GM12878 (cell line): ENCODE results near the gene TTLL11. TPM values are rescaled to one million over a fixed set of nuclear protein-coding genes. Genes with fewer than 3 reads are reported as not detected.

Experiments
- ATAC-seq: fragments of 200-7000 bp; cut with Tn5 transposase; 3 replicates; pipeline ENCODE4 v1.9.1; 2020; ENCODE audit warnings: mild to moderate bottlenecking, moderate library complexity
- BruUV-seq: library from RNA; stranded (reverse); fragments of 400-500 nt; replicated peaks from 2 replicates; lab custom pipeline; 2021; lab: Mats Ljungman, UMichigan
- CTCF ChIA-PET: fragments of 300-600 bp; sonication (Branson Sonifier 250); formaldehyde crosslinking; extraction: SDS; loops from one replicate; lab custom pipeline; 2021; ENCODE audit warnings: inconsistent platforms; lab: Yijun Ruan, JAX
- POLR2A ChIA-PET: fragments of 350-600 bp; formaldehyde crosslinking; extraction: SDS; loops from one replicate; lab custom pipeline; 2021; ENCODE audit warnings: inconsistent platforms; lab: Charles Lee
- RAD21 ChIA-PET: fragments of 300-600 bp; sonication (Branson Sonifier 250); formaldehyde crosslinking; loops from one replicate; lab custom pipeline; 2023; ENCODE audit warnings: antibody characterized with exemption; ENCODE audit not compliant: unreplicated experiment; lab: Charles Lee
- SMC1A ChIA-PET: fragments of 300-600 bp; sonication (Branson Sonifier 250); formaldehyde crosslinking; loops from one replicate; lab custom pipeline; 2023; ENCODE audit not compliant: unreplicated experiment, uncharacterized antibody; lab: Charles Lee
- DNase-seq: peaks from one replicate; pipeline ENCODE4 v3.0.0-alpha.2; 2011; ENCODE audit warnings: low read depth, low spot score
- FAIRE-seq: peaks from 3 replicates; lab custom pipeline; 2011; peaks lifted over from hg19 to GRCh38; lab: Jason Lieb, UNC
- H2AFZ ChIP-seq: 2 replicates; pipeline ENCODE4 v1.6.0; 2011; ENCODE audit warnings: low read depth, low read length, control low read depth; ENCODE audit not compliant: control insufficient read depth
- H3K27ac ChIP-seq: 2 replicates; pipeline ENCODE4 v1.5.1; 2011; ENCODE audit warnings: control low read depth; ENCODE audit not compliant: control insufficient read depth, insufficient read depth
- H3K27me3 ChIP-seq, 2 experiments: replicated peaks in 1 of 2; 2 replicates each; pipeline versions ENCODE4 v1.6.0 to v1.6.1; 2011; ENCODE audit warnings: low read length in 1 of 2; ENCODE audit not compliant: control insufficient read depth in 2 of 2, insufficient read depth in 2 of 2
- H3K36me3 ChIP-seq, 2 experiments: 2 replicates each; pipeline ENCODE4 v1.5.1; 2011; ENCODE audit warnings: low read length in 1 of 2; ENCODE audit not compliant: control insufficient read depth in 2 of 2, insufficient read depth in 2 of 2
- H3K4me1 ChIP-seq: 2 replicates; pipeline ENCODE4 v1.6.1; 2011; ENCODE audit warnings: mild to moderate bottlenecking, low read length, moderate library complexity, mixed read lengths; ENCODE audit not compliant: control insufficient read depth, insufficient read depth
- H3K4me2 ChIP-seq: 2 replicates; pipeline ENCODE4 v1.6.0; 2011; ENCODE audit warnings: control low read depth; ENCODE audit not compliant: control insufficient read depth, insufficient read depth
- H3K4me3 ChIP-seq: fragments of 200-600 bp; sonication (generic); 2 replicates; pipeline ENCODE4 v1.5.1; 2016
- H3K79me2 ChIP-seq: 2 replicates; pipeline ENCODE4 v1.6.0; 2011; ENCODE audit warnings: low read length; ENCODE audit not compliant: control insufficient read depth, insufficient read depth
- H3K9ac ChIP-seq: 2 replicates; pipeline ENCODE4 v1.8.0; 2011; ENCODE audit warnings: low read length, control low read depth, mixed read lengths; ENCODE audit not compliant: control insufficient read depth, insufficient read depth
- H3K9me3 ChIP-seq: replicated peaks from 3 replicates; pipeline ENCODE4 v1.5.1; 2011; ENCODE audit warnings: mild to moderate bottlenecking, low read length; ENCODE audit not compliant: control insufficient read depth, insufficient read depth
- H4K20me1 ChIP-seq: 2 replicates; pipeline ENCODE4 v1.6.0; 2011; ENCODE audit not compliant: control insufficient read depth, insufficient read depth
- CBX5 ChIP-seq: sonication (generic); IDR thresholded peaks from 2 replicates; pipeline ENCODE4 v1.6.1; 2016; ENCODE audit warnings: low read depth, moderate library complexity, mild to moderate bottlenecking, inconsistent platforms
- EP300 ChIP-seq, 2 experiments: fragments of 150-350 bp in 1 of 2; IDR thresholded peaks; 2 replicates each; pipeline ENCODE4 v1.6.1; 2011 to 2012; ENCODE audit warnings: low read depth in 2 of 2, low read length in 2 of 2, borderline replicate concordance in 1 of 2, improper control_type of control experiment in 1 of 2, inconsistent platforms in 1 of 2; ENCODE audit not compliant: control insufficient read depth in 1 of 2
- TCF3 ChIP-seq: IDR thresholded peaks from 2 replicates; pipeline ENCODE4 v1.6.1; 2012; ENCODE audit warnings: low read depth, mild to moderate bottlenecking, low read length, borderline replicate concordance; ENCODE audit not compliant: insufficient read depth
- WGBS: methylation state at CpG from one replicate; pipeline ENCODE4 v1.1.6; 2016; ENCODE audit warnings: low lambda C conversion rate; ENCODE audit not compliant: insufficient replicate concordance, insufficient coverage; ENCODE audit errors: missing lambda C conversion rate; 5-methylcytosine and 5-hydroxymethylcytosine counted together
- in situ Hi-C: fragments of 300-500 bp; cut with MboI; formaldehyde crosslinking; loops from 9 replicates; pipeline ENCODE4 v1.14.3; 2018; ENCODE audit warnings: mixed read lengths
- intact Hi-C: fragments of 100-400 bp; cut with micrococcal nuclease; formaldehyde crosslinking; loops from one replicate; pipeline ENCODE4 v1.14.2; 2022; ENCODE audit not compliant: unreplicated experiment
- polyA plus RNA-seq, 11 experiments: library from polyadenylated mRNA; depleted of rRNA in 4 of 11; unstranded in 6 of 11; stranded (reverse) in 5 of 11; fragments of >200 nt; fragmentation: Nextera tagmentation in 4 of 11; fragmentation: Illumina TruSeq in 1 of 11; extraction: Ambion mirVana in 4 of 11; extraction: Trizol in 1 of 11; gene quantifications; 1 replicate in 1 of 11; 2 replicates in 10 of 11; pipeline versions ENCODE4 v1.2.1 to v1.2.3, GENCODE V29; 2011 to 2016; ENCODE audit warnings: inconsistent platforms in 2 of 11, missing spikeins in 2 of 11, low read depth in 1 of 11
- total RNA-seq, 4 experiments: library from RNA; depleted of rRNA in 3 of 4; stranded (reverse); fragments of >200 nt in 3 of 4; fragmentation: Illumina TruSeq in 1 of 4; extraction: Trizol in 1 of 4; gene quantifications; 2 replicates each; pipeline versions ENCODE4 v1.2.1 to v1.2.3, GENCODE V29; 2013 to 2021
- TF ChIP-seq, protein P1 (sequence below): fragments of 450-650 bp; IDR thresholded peaks from 2 replicates; pipeline ENCODE4 v1.6.1; 2017; ENCODE audit warnings: mild to moderate bottlenecking, moderate library complexity
- TF ChIP-seq, protein P2 (sequence below): IDR thresholded peaks from 2 replicates; pipeline ENCODE4 v1.6.1; 2012; ENCODE audit warnings: low read depth, low read length, improper control_type of control experiment
- TF ChIP-seq, protein P3 (sequence below): IDR thresholded peaks from 2 replicates; pipeline ENCODE4 v1.6.1; 2012; ENCODE audit warnings: improper control_type of control experiment, low read depth, low read length; ENCODE audit not compliant: insufficient replicate concordance
- TF ChIP-seq, protein P4 (sequence below): fragments of 150-350 bp; IDR thresholded peaks from 2 replicates; pipeline ENCODE4 v1.6.1; 2016; ENCODE audit warnings: low read depth, low read length
- TF ChIP-seq, protein P5 (sequence below): IDR thresholded peaks from 2 replicates; pipeline ENCODE4 v1.6.1; 2011; ENCODE audit warnings: borderline replicate concordance, low read depth, mild to moderate bottlenecking, moderate library complexity, low read length; ENCODE audit not compliant: insufficient read depth, poor library complexity, severe bottlenecking

TTLL11 gene
- total and polyA plus RNA-seq, 10 of the 15 experiments (the other 5 are each of a cell fraction or from before 2014, with no cell fraction given) = 1.2 to 3.7 (median 2.9) TPM

DNA sequence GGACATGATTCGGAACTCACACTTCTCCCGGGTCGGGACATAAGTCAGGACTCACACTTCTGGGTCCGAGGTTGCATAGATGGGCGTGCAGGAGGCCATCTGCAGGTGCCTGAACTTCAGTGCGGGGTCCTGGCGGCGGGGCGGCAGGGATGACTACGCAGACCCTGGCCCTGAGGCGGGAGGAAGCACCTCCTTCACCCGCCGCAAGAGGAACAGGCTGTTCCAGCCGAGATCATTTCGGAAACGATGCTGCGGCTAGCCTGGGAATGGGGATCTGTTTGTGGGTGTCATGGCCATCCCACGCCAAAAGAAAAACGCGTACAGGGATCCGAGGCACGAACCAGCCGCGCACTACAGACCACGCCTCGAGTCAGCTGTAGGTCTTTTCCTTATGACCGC lies 196.6 kb downstream of the TTLL11 start:
- no peaks in the 10 kb centered on the region for H3K4me1 ChIP-seq
- H3K4me2 ChIP-seq = no peak overlapping the region
- CTCF ChIA-PET = no interaction called here
- DNase-seq (no peak), ATAC-seq (no peak), FAIRE-seq (no peak)
- POLR2A ChIA-PET = no interaction called here
- RAD21 ChIA-PET = no interaction called here
- H3K27ac ChIP-seq = no peak overlapping the region
- H4K20me1 ChIP-seq = no peaks in the 10 kb centered on the region
- SMC1A ChIA-PET = no interaction called here
- no peak overlapping the region for H3K9ac ChIP-seq
- 75% methylated on average over 26 of the region's 27 CpGs for WGBS
- H3K4me3 ChIP-seq = no peak overlapping the region
- no peaks in the 10 kb centered on the region for H3K79me2 ChIP-seq
- intact Hi-C loops (no loop called here), in situ Hi-C loops (no loop called here)
- no peaks in the 10 kb centered on the region for H3K27me3 ChIP-seq
- H2AFZ ChIP-seq = no peak overlapping the region
- H3K9me3 ChIP-seq = no peaks in the 10 kb centered on the region; the same call in 1 of the 3 replicates
- no TSS peak for BruUV-seq
- no peaks in the 10 kb centered on the region for H3K36me3 ChIP-seq
- TF ChIP-seq, protein P1, sequence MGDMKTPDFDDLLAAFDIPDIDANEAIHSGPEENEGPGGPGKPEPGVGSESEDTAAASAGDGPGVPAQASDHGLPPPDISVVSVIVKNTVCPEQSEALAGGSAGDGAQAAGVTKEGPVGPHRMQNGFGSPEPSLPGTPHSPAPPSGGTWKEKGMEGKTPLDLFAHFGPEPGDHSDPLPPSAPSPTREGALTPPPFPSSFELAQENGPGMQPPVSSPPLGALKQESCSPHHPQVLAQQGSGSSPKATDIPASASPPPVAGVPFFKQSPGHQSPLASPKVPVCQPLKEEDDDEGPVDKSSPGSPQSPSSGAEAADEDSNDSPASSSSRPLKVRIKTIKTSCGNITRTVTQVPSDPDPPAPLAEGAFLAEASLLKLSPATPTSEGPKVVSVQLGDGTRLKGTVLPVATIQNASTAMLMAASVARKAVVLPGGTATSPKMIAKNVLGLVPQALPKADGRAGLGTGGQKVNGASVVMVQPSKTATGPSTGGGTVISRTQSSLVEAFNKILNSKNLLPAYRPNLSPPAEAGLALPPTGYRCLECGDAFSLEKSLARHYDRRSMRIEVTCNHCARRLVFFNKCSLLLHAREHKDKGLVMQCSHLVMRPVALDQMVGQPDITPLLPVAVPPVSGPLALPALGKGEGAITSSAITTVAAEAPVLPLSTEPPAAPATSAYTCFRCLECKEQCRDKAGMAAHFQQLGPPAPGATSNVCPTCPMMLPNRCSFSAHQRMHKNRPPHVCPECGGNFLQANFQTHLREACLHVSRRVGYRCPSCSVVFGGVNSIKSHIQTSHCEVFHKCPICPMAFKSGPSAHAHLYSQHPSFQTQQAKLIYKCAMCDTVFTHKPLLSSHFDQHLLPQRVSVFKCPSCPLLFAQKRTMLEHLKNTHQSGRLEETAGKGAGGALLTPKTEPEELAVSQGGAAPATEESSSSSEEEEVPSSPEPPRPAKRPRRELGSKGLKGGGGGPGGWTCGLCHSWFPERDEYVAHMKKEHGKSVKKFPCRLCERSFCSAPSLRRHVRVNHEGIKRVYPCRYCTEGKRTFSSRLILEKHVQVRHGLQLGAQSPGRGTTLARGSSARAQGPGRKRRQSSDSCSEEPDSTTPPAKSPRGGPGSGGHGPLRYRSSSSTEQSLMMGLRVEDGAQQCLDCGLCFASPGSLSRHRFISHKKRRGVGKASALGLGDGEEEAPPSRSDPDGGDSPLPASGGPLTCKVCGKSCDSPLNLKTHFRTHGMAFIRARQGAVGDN = no peak
- TF ChIP-seq CBX5 (no peak), TCF3 (no peak), EP300 (IDR thresholded peaks at IDR 0.05; ENCODE audit: borderline replicate concordance in 1 of 2, control insufficient read depth in 1 of 2, low read depth in 2 of 2, low read length in 2 of 2) (no peak)
- TF ChIP-seq, protein P2, sequence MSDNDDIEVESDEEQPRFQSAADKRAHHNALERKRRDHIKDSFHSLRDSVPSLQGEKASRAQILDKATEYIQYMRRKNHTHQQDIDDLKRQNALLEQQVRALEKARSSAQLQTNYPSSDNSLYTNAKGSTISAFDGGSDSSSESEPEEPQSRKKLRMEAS = no peak
- TF ChIP-seq, protein P3, sequence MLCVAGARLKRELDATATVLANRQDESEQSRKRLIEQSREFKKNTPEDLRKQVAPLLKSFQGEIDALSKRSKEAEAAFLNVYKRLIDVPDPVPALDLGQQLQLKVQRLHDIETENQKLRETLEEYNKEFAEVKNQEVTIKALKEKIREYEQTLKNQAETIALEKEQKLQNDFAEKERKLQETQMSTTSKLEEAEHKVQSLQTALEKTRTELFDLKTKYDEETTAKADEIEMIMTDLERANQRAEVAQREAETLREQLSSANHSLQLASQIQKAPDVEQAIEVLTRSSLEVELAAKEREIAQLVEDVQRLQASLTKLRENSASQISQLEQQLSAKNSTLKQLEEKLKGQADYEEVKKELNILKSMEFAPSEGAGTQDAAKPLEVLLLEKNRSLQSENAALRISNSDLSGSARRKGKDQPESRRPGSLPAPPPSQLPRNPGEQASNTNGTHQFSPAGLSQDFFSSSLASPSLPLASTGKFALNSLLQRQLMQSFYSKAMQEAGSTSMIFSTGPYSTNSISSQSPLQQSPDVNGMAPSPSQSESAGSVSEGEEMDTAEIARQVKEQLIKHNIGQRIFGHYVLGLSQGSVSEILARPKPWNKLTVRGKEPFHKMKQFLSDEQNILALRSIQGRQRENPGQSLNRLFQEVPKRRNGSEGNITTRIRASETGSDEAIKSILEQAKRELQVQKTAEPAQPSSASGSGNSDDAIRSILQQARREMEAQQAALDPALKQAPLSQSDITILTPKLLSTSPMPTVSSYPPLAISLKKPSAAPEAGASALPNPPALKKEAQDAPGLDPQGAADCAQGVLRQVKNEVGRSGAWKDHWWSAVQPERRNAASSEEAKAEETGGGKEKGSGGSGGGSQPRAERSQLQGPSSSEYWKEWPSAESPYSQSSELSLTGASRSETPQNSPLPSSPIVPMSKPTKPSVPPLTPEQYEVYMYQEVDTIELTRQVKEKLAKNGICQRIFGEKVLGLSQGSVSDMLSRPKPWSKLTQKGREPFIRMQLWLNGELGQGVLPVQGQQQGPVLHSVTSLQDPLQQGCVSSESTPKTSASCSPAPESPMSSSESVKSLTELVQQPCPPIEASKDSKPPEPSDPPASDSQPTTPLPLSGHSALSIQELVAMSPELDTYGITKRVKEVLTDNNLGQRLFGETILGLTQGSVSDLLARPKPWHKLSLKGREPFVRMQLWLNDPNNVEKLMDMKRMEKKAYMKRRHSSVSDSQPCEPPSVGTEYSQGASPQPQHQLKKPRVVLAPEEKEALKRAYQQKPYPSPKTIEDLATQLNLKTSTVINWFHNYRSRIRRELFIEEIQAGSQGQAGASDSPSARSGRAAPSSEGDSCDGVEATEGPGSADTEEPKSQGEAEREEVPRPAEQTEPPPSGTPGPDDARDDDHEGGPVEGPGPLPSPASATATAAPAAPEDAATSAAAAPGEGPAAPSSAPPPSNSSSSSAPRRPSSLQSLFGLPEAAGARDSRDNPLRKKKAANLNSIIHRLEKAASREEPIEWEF = no peak
- TF ChIP-seq, protein P4, sequence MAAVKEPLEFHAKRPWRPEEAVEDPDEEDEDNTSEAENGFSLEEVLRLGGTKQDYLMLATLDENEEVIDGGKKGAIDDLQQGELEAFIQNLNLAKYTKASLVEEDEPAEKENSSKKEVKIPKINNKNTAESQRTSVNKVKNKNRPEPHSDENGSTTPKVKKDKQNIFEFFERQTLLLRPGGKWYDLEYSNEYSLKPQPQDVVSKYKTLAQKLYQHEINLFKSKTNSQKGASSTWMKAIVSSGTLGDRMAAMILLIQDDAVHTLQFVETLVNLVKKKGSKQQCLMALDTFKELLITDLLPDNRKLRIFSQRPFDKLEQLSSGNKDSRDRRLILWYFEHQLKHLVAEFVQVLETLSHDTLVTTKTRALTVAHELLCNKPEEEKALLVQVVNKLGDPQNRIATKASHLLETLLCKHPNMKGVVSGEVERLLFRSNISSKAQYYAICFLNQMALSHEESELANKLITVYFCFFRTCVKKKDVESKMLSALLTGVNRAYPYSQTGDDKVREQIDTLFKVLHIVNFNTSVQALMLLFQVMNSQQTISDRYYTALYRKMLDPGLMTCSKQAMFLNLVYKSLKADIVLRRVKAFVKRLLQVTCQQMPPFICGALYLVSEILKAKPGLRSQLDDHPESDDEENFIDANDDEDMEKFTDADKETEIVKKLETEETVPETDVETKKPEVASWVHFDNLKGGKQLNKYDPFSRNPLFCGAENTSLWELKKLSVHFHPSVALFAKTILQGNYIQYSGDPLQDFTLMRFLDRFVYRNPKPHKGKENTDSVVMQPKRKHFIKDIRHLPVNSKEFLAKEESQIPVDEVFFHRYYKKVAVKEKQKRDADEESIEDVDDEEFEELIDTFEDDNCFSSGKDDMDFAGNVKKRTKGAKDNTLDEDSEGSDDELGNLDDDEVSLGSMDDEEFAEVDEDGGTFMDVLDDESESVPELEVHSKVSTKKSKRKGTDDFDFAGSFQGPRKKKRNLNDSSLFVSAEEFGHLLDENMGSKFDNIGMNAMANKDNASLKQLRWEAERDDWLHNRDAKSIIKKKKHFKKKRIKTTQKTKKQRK = no peak
- TF ChIP-seq, protein P5, sequence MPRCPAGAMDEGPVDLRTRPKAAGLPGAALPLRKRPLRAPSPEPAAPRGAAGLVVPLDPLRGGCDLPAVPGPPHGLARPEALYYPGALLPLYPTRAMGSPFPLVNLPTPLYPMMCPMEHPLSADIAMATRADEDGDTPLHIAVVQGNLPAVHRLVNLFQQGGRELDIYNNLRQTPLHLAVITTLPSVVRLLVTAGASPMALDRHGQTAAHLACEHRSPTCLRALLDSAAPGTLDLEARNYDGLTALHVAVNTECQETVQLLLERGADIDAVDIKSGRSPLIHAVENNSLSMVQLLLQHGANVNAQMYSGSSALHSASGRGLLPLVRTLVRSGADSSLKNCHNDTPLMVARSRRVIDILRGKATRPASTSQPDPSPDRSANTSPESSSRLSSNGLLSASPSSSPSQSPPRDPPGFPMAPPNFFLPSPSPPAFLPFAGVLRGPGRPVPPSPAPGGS = no peak
